OCI-LY7 (cell line): ENCODE measurements around the gene FSIP1. TPM values are rescaled to one million over a fixed set of nuclear protein-coding genes. Genes with fewer than 3 reads are reported as not detected.

Experiments used
- BruUV-seq: library from RNA; stranded (reverse); fragments of 400-500 nt; replicated peaks from 2 replicates; lab custom pipeline; 2021; lab: Mats Ljungman, UMichigan
- CTCF ChIA-PET: fragments of 300-600 bp; sonication (Branson Sonifier 250); formaldehyde crosslinking; loops from one replicate; lab custom pipeline; 2022; ENCODE audit warnings: antibody characterized with exemption; ENCODE audit not compliant: unreplicated experiment; lab: Charles Lee
- POLR2A ChIA-PET: fragments of 300-600 bp; sonication (Branson Sonifier 250); formaldehyde crosslinking; loops from one replicate; lab custom pipeline; 2022; ENCODE audit warnings: antibody characterized with exemption; lab: Charles Lee
- DNase-seq: peaks from one replicate; pipeline ENCODE4 v3.0.0-alpha.2; 2015; ENCODE audit warnings: low spot score
- H2AFZ ChIP-seq: fragments of 200-600 bp; sonication (generic), shearing (Covaris generic); 2 replicates; pipeline ENCODE4 v1.6.1; 2014; ENCODE audit warnings: mild to moderate bottlenecking, antibody characterized with exemption, low read length, moderate library complexity
- H3K27ac ChIP-seq: fragments of 200-600 bp; sonication (generic); 2 replicates; pipeline ENCODE4 v1.5.1; 2014; ENCODE audit warnings: mixed run types, low read depth, mild to moderate bottlenecking, moderate library complexity, low read length, inconsistent platforms; ENCODE audit not compliant: poor library complexity, severe bottlenecking
- H3K36me3 ChIP-seq: fragments of 200-600 bp; sonication (generic); 2 replicates; pipeline ENCODE4 v1.6.1; 2014; ENCODE audit warnings: mild to moderate bottlenecking, antibody characterized with exemption, low read length, moderate library complexity, mixed read lengths; ENCODE audit not compliant: insufficient read depth
- H3K4me1 ChIP-seq: fragments of 200-600 bp; sonication (generic); 2 replicates; pipeline ENCODE4 v1.5.1; 2014; ENCODE audit warnings: mild to moderate bottlenecking, low read length; ENCODE audit not compliant: insufficient read depth, poor library complexity, severe bottlenecking
- H3K4me2 ChIP-seq: fragments of 200-600 bp; sonication (generic); 2 replicates; pipeline ENCODE4 v1.6.1; 2014; ENCODE audit warnings: mild to moderate bottlenecking, low read length
- H3K4me3 ChIP-seq: fragments of 200-600 bp; sonication (generic); 2 replicates; pipeline ENCODE4 v1.5.1; 2014; ENCODE audit warnings: mild to moderate bottlenecking, low read depth, low read length; ENCODE audit not compliant: poor library complexity, severe bottlenecking
- H3K79me2 ChIP-seq: fragments of 200-600 bp; sonication (generic); 2 replicates; pipeline ENCODE4 v1.6.1; 2016; ENCODE audit warnings: low read depth, mild to moderate bottlenecking, low read length, moderate library complexity, mixed read lengths; ENCODE audit not compliant: insufficient read depth
- H3K9me2 ChIP-seq: fragments of 200-600 bp; sonication (generic); 2 replicates; pipeline ENCODE4 v1.6.1; 2016; ENCODE audit warnings: mild to moderate bottlenecking, low read length, mixed read lengths; ENCODE audit not compliant: insufficient read depth
- H3K9me3 ChIP-seq: fragments of 200-600 bp; sonication (generic); 2 replicates; pipeline ENCODE4 v1.6.1; 2014; ENCODE audit warnings: mild to moderate bottlenecking, mixed run types, low read length, mixed read lengths
- H4K20me1 ChIP-seq: fragments of 200-600 bp; sonication (generic); 2 replicates; pipeline ENCODE4 v1.6.1; 2014; ENCODE audit warnings: mild to moderate bottlenecking, antibody characterized with exemption, low read length, moderate library complexity, mixed read lengths; ENCODE audit not compliant: insufficient read depth
- CTCF ChIP-seq: fragments of 200-600 bp; sonication (generic); conservative IDR thresholded peaks from 2 replicates; pipeline ENCODE4 v1.5.1; 2014; ENCODE audit warnings: mild to moderate bottlenecking, antibody characterized with exemption, low read length, moderate library complexity, mixed read lengths
- EZH2phosphoT487 ChIP-seq: fragments of 200-600 bp; sonication (generic); IDR thresholded peaks from 2 replicates; pipeline ENCODE4 v1.6.1; 2018; ENCODE audit warnings: low read depth, borderline replicate concordance, mild to moderate bottlenecking, mixed run types, antibody characterized with exemption, low read length, moderate library complexity, mixed read lengths
- intact Hi-C: fragments of 100-400 bp; cut with micrococcal nuclease; formaldehyde crosslinking; loops from one replicate; pipeline ENCODE4 v1.10.0; 2022; ENCODE audit not compliant: unreplicated experiment
- total RNA-seq, 2 experiments: library from RNA; depleted of rRNA in 1 of 2; stranded (reverse); fragments of >200 nt in 1 of 2; shearing (Covaris generic) in 1 of 2; gene quantifications; 2 replicates each; pipeline ENCODE4 v1.2.3, GENCODE V29; 2014 to 2022

Gene FSIP1
- total RNA-seq, 2 experiments from 2014 or later: 0.28 to 0.65 TPM

DNA sequence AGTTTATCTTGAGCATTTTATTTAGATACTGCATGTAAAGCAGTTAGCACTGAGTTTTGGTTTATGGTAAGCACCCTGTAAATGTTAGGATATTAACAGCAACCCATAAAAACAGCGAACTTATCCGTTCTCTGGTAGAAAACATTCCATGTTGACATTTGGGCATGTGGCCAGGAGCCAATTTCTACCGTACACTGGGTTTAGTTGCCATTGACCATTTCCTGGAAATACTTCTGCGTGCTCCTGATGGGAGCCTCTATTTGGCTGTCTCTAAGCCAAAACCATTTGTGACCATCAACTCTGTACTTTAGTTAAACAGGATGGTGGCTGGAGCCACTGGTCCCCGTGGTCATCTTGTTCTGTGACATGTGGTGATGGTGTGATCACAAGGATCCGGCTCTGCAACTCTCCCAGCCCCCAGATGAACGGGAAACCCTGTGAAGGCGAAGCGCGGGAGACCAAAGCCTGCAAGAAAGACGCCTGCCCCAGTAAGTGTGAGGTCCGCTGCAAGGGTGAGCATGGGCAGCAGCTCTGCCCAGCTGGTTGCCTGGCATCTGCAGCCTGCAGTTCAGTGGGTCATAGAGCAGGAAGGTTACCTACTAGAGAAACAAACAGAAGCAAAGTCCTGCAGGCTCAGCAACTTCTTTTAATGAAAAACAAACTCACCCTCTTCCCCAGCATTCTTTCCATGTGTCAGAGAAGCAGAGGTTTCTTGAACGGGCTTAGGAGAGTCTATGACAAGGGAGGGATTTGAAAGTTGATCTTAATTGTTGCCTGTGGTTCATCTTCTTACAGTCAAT is 194.7 kb downstream of the FSIP1 start:
- intact Hi-C loops: no loop called here
- Histone ChIP-seq H3K9me3 (no peaks in the 10 kb centered on the region), H3K4me2 (no peak overlapping the region), H3K36me3 (no peaks in the 10 kb centered on the region), H3K79me2 (no peaks in the 10 kb centered on the region), H4K20me1 (no peaks in the 10 kb centered on the region), H3K4me1 (no peaks in the 10 kb centered on the region), H3K9me2 (no peaks in the 10 kb centered on the region), H3K27ac (no peak overlapping the region), H3K4me3 (no peak overlapping the region), H2AFZ (no peak overlapping the region)
- TF ChIP-seq EZH2phosphoT487 (no peak), CTCF (no peak)
- no TSS peak for BruUV-seq
- DNase-seq: no peak
- ChIA-PET POLR2A (no interaction called here), CTCF (no interaction called here)

DNA sequence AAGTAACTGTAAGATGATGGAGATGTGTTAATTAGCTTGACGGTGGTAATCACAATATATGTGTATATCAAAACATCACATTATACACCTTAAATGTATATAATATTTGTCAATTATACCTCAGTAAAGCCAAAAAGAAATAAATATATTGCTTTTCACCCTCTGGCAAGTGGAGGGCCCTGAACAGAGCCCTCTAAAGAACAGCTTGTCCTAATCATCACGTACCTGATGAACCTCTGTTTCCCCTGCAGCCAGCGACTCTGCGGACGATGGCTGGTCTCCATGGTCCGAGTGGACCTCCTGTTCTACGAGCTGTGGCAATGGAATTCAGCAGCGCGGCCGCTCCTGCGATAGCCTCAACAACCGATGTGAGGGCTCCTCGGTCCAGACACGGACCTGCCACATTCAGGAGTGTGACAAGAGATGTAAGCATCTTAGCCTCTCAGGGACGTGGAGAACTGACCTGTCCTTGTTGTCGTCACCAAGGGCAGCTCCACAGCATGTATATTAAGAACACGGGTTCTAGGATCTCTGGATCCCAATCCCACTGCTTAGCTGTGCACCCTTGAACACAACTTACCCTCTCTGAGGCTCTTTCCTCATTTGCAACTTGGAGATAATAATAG is 195.4 kb downstream of the FSIP1 start:
- Histone ChIP-seq H3K9me2 (no peaks in the 10 kb centered on the region), H3K27ac (no peak overlapping the region), H2AFZ (no peak overlapping the region), H4K20me1 (no peaks in the 10 kb centered on the region), H3K36me3 (no peaks in the 10 kb centered on the region), H3K4me1 (no peaks in the 10 kb centered on the region), H3K4me3 (no peak overlapping the region), H3K4me2 (no peak overlapping the region), H3K9me3 (no peaks in the 10 kb centered on the region), H3K79me2 (no peaks in the 10 kb centered on the region)
- TF ChIP-seq EZH2phosphoT487: no peak
- no peak for TF ChIP-seq CTCF
- POLR2A ChIA-PET: no interaction called here
- DNase-seq: no peak
- BruUV-seq: no TSS peak
- CTCF ChIA-PET: no interaction called here
- intact Hi-C loops: no loop called here
